HEK293 (cell line): ENCODE data around the gene SIGLEC6.

Experiments used
- CTCF ChIP-seq: fragments of 450-650 bp; formaldehyde crosslinking; IDR thresholded peaks from 2 replicates; pipeline ENCODE4 v1.5.1; 2016; ENCODE audit warnings: missing biosample characterization, missing genetic modification characterization
- SALL2 ChIP-seq: fragments of 450-650 bp; formaldehyde crosslinking; IDR thresholded peaks from 2 replicates; pipeline ENCODE4 v1.5.0; 2017; ENCODE audit warnings: missing biosample characterization, mild to moderate bottlenecking, missing genetic modification characterization, borderline replicate concordance
- SP2 ChIP-seq: fragments of 450-650 bp; formaldehyde crosslinking; IDR thresholded peaks from 2 replicates; pipeline ENCODE4 v1.5.1; 2016; ENCODE audit warnings: missing biosample characterization, missing genetic modification characterization
- TCF7L2 ChIP-seq: IDR thresholded peaks from 2 replicates; pipeline ENCODE4 v1.6.1; 2011; ENCODE audit warnings: low read depth, mild to moderate bottlenecking, inconsistent platforms, low read length, moderate library complexity, borderline replicate concordance
- ZEB2 ChIP-seq: fragments of 450-650 bp; formaldehyde crosslinking; IDR thresholded peaks from 2 replicates; pipeline ENCODE4 v1.5.1; 2016; ENCODE audit warnings: missing biosample characterization, missing genetic modification characterization
- ZNF530 ChIP-seq: fragments of 450-650 bp; formaldehyde crosslinking; IDR thresholded peaks from 2 replicates; pipeline ENCODE4 v1.5.1; 2016; ENCODE audit warnings: low read depth, missing biosample characterization, missing genetic modification characterization
- ZNF658 ChIP-seq: fragments of 450-650 bp; formaldehyde crosslinking; IDR thresholded peaks from 2 replicates; pipeline ENCODE4; 2016; ENCODE audit warnings: missing biosample characterization, missing genetic modification characterization
- ZNF777 ChIP-seq: fragments of 450-650 bp; formaldehyde crosslinking; IDR thresholded peaks from 2 replicates; pipeline ENCODE4 v1.5.1; 2017; ENCODE audit warnings: missing biosample characterization, missing genetic modification characterization, borderline replicate concordance
- TF ChIP-seq, protein P1 (sequence below): fragments of 450-650 bp; formaldehyde crosslinking; IDR thresholded peaks from 2 replicates; pipeline ENCODE4 v1.5.1; 2016; ENCODE audit warnings: missing biosample characterization, missing genetic modification characterization, low read depth
- TF ChIP-seq, protein P2 (sequence below): fragments of 450-650 bp; formaldehyde crosslinking; IDR thresholded peaks from 2 replicates; pipeline ENCODE4 v1.5.1; 2016; ENCODE audit warnings: missing biosample characterization, missing genetic modification characterization
- TF ChIP-seq, protein P3 (sequence below): fragments of 450-650 bp; formaldehyde crosslinking; IDR thresholded peaks from 2 replicates; pipeline ENCODE4 v1.5.1; 2016; ENCODE audit warnings: missing biosample characterization, missing genetic modification characterization, borderline replicate concordance

DNA sequence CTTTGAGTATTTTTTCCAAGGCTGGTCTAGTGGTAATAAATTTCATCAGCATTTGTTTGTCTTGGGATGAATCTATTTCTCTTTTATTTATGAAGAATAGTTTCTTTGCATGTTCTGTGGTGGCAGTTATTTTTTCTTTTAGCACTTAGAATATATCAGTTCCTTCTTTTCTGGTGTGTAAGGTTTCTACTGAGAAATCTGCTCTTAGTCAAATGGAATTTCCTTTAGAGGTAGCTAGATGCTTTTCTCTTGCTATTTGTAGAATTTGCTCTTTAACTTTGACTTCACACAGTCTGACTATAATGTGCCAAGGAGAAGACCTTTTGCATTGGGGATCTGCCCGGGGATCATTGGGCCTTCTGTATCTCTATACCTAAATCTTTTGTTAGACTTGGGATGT is 4.1 kb upstream of the SIGLEC6 start:
- TF ChIP-seq CTCF (tag by site-specific recombination) (no peak), SALL2 (tag by site-specific recombination) (no peak), ZNF530 (tag by site-specific recombination) (no peak), ZNF658 (tag by site-specific recombination) (no peak), TCF7L2 (no peak), ZEB2 (tag by site-specific recombination) (no peak), SP2 (no peak), ZNF777 (tag by site-specific recombination) (no peak)
- TF ChIP-seq, protein P1, sequence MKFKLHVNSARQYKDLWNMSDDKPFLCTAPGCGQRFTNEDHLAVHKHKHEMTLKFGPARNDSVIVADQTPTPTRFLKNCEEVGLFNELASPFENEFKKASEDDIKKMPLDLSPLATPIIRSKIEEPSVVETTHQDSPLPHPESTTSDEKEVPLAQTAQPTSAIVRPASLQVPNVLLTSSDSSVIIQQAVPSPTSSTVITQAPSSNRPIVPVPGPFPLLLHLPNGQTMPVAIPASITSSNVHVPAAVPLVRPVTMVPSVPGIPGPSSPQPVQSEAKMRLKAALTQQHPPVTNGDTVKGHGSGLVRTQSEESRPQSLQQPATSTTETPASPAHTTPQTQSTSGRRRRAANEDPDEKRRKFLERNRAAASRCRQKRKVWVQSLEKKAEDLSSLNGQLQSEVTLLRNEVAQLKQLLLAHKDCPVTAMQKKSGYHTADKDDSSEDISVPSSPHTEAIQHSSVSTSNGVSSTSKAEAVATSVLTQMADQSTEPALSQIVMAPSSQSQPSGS (tag by site-specific recombination), result no peak
- TF ChIP-seq, protein P2, sequence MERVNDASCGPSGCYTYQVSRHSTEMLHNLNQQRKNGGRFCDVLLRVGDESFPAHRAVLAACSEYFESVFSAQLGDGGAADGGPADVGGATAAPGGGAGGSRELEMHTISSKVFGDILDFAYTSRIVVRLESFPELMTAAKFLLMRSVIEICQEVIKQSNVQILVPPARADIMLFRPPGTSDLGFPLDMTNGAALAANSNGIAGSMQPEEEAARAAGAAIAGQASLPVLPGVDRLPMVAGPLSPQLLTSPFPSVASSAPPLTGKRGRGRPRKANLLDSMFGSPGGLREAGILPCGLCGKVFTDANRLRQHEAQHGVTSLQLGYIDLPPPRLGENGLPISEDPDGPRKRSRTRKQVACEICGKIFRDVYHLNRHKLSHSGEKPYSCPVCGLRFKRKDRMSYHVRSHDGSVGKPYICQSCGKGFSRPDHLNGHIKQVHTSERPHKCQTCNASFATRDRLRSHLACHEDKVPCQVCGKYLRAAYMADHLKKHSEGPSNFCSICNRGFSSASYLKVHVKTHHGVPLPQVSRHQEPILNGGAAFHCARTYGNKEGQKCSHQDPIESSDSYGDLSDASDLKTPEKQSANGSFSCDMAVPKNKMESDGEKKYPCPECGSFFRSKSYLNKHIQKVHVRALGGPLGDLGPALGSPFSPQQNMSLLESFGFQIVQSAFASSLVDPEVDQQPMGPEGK (tag by site-specific recombination), result no peak
- TF ChIP-seq, protein P3, sequence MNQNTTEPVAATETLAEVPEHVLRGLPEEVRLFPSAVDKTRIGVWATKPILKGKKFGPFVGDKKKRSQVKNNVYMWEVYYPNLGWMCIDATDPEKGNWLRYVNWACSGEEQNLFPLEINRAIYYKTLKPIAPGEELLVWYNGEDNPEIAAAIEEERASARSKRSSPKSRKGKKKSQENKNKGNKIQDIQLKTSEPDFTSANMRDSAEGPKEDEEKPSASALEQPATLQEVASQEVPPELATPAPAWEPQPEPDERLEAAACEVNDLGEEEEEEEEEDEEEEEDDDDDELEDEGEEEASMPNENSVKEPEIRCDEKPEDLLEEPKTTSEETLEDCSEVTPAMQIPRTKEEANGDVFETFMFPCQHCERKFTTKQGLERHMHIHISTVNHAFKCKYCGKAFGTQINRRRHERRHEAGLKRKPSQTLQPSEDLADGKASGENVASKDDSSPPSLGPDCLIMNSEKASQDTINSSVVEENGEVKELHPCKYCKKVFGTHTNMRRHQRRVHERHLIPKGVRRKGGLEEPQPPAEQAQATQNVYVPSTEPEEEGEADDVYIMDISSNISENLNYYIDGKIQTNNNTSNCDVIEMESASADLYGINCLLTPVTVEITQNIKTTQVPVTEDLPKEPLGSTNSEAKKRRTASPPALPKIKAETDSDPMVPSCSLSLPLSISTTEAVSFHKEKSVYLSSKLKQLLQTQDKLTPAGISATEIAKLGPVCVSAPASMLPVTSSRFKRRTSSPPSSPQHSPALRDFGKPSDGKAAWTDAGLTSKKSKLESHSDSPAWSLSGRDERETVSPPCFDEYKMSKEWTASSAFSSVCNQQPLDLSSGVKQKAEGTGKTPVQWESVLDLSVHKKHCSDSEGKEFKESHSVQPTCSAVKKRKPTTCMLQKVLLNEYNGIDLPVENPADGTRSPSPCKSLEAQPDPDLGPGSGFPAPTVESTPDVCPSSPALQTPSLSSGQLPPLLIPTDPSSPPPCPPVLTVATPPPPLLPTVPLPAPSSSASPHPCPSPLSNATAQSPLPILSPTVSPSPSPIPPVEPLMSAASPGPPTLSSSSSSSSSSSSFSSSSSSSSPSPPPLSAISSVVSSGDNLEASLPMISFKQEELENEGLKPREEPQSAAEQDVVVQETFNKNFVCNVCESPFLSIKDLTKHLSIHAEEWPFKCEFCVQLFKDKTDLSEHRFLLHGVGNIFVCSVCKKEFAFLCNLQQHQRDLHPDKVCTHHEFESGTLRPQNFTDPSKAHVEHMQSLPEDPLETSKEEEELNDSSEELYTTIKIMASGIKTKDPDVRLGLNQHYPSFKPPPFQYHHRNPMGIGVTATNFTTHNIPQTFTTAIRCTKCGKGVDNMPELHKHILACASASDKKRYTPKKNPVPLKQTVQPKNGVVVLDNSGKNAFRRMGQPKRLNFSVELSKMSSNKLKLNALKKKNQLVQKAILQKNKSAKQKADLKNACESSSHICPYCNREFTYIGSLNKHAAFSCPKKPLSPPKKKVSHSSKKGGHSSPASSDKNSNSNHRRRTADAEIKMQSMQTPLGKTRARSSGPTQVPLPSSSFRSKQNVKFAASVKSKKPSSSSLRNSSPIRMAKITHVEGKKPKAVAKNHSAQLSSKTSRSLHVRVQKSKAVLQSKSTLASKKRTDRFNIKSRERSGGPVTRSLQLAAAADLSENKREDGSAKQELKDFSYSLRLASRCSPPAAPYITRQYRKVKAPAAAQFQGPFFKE (tag by site-specific recombination), result no peak
